NCI-H2081 treated with DMSO at 0.1 percent for 48 hours (cell line): Measurements from ENCODE around the gene HPN.
"Not testable (repeated sequence)": the region's sequence is repeated elsewhere in the genome, so short reads cannot be mapped to it uniquely, and the experiment has no call there.

Experiments used
- DNase-seq: peaks from one replicate; lab custom pipeline; 2025; lab: John Stamatoyannopoulos, UW

HPN gene

GRCh38 chr19:35084509-35084762 is 42.9 kb downstream of the HPN start:
- DNase-seq: no peak

GRCh38 chr19:35085947-35086346 is 44.4 kb downstream of the HPN start:
- DNase-seq: no peak

- no peak for DNase-seq
These were observed 44.9 kb downstream of the HPN start for GRCh38 chr19:35086455-35086854.

- DNase-seq: no peak
These were observed 45.9 kb downstream of the HPN start for GRCh38 chr19:35087393-35087792.

GRCh38 chr19:35088131-35088913 is 46.8 kb downstream of the HPN start:
- no peak for DNase-seq

- DNase-seq: no peak
These were observed 48.0 kb downstream of the HPN start for GRCh38 chr19:35089554-35089953.

GRCh38 chr19:35090160-35090505 is 48.6 kb downstream of the HPN start:
- DNase-seq: no peak

- no peak for DNase-seq
These were observed 49.1 kb downstream of the HPN start for GRCh38 chr19:35090506-35091214.

GRCh38 chr19:35093430-35093829 is 51.9 kb downstream of the HPN start:
- DNase-seq: no peak

- DNase-seq: no peak
These were observed 52.6 kb downstream of the HPN start for GRCh38 chr19:35093941-35094647.

GRCh38 chr19:35094656-35095055 is 53.1 kb downstream of the HPN start:
- DNase-seq: no peak

- DNase-seq: no peak
These were observed 54.3 kb downstream of the HPN start for GRCh38 chr19:35095667-35096368.

- DNase-seq: no peak
These were observed 57.0 kb downstream of the HPN start for GRCh38 chr19:35098413-35099049.

GRCh38 chr19:35099155-35099896 is 57.8 kb downstream of the HPN start:
- no peak for DNase-seq

GRCh38 chr19:35099897-35100275 is 58.4 kb downstream of the HPN start:
- no peak for DNase-seq

GRCh38 chr19:35100588-35101533 is 59.3 kb downstream of the HPN start:
- DNase-seq: no peak

GRCh38 chr19:35101949-35102348 is 60.4 kb downstream of the HPN start:
- not testable (repeated sequence) for DNase-seq

- not testable (repeated sequence) for DNase-seq
These were observed 62.1 kb downstream of the HPN start for GRCh38 chr19:35103614-35104013.

- no peak for DNase-seq
These were observed 62.8 kb downstream of the HPN start for GRCh38 chr19:35104361-35104760.

- no peak for DNase-seq
These were observed 63.5 kb downstream of the HPN start for GRCh38 chr19:35105047-35105410.
